IPS DF 4.7 (cell line): ENCODE data around the gene SCAF1.

ENCODE experiments used
- DNase-seq: peaks from one replicate; pipeline ENCODE4 v3.0.0-alpha.2; 2013; ENCODE audit warnings: low spot score; ENCODE audit errors: extremely low read depth

Gene SCAF1

GRCh38 chr19:49645995-49646394 lies 4.0 kb downstream of the SCAF1 start:
- no peak for DNase-seq

- no peak for DNase-seq
These were observed 4.6 kb downstream of the SCAF1 start for GRCh38 chr19:49646586-49646985.

- no peak for DNase-seq
These were observed 9.2 kb downstream of the SCAF1 start for GRCh38 chr19:49651029-49651819.

GRCh38 chr19:49651820-49652550 lies 10.0 kb downstream of the SCAF1 start:
- DNase-seq = no peak

- no peak for DNase-seq
These were observed 10.8 kb downstream of the SCAF1 start for GRCh38 chr19:49652551-49653465.

GRCh38 chr19:49653466-49653806 lies 11.4 kb downstream of the SCAF1 start:
- no peak for DNase-seq

GRCh38 chr19:49654581-49654980 lies 12.6 kb downstream of the SCAF1 start:
- DNase-seq = no peak

- no peak for DNase-seq
These were observed 13.8 kb downstream of the SCAF1 start for GRCh38 chr19:49655570-49656455.

GRCh38 chr19:49656456-49657109 lies 14.6 kb downstream of the SCAF1 start:
- no peak for DNase-seq

GRCh38 chr19:49657493-49658138 lies 15.6 kb downstream of the SCAF1 start:
- no peak for DNase-seq

- DNase-seq = no peak
These were observed 16.1 kb downstream of the SCAF1 start for GRCh38 chr19:49658139-49658517.

GRCh38 chr19:49658566-49659442 lies 16.8 kb downstream of the SCAF1 start:
- DNase-seq = no peak

- DNase-seq = no peak
These were observed 18.4 kb downstream of the SCAF1 start for GRCh38 chr19:49660338-49660961.

GRCh38 chr19:49662011-49662410 lies 20.0 kb downstream of the SCAF1 start:
- DNase-seq = no peak

GRCh38 chr19:49663224-49663623 lies 21.2 kb downstream of the SCAF1 start:
- DNase-seq = no peak

GRCh38 chr19:49664171-49665035 lies 22.4 kb downstream of the SCAF1 start:
- DNase-seq = no peak

- no peak for DNase-seq
These were observed 23.0 kb downstream of the SCAF1 start for GRCh38 chr19:49665036-49665350.
